8988T (cell line): ENCODE results near the gene CAPN9.

Experiments
- DNase-seq: peaks from one replicate; pipeline ENCODE4 v3.0.0; 2011

CAPN9 gene

GRCh38 chr1:230800891-230801840 lies 54.0 kb downstream of the CAPN9 start:
- no peak for DNase-seq

GRCh38 chr1:230804396-230804795 lies 57.2 kb downstream of the CAPN9 start:
- DNase-seq: no peak

- DNase-seq: no peak
Measured at GRCh38 chr1:230806552-230806951, 59.4 kb downstream of the CAPN9 start.

- DNase-seq: no peak
Measured at GRCh38 chr1:230807029-230807428, 59.8 kb downstream of the CAPN9 start.

- DNase-seq: no peak
Measured at GRCh38 chr1:230807561-230808280, 60.5 kb downstream of the CAPN9 start.

- no peak for DNase-seq
Measured at GRCh38 chr1:230808281-230808872, 61.2 kb downstream of the CAPN9 start.

- no peak for DNase-seq
Measured at GRCh38 chr1:230809256-230809990, 62.2 kb downstream of the CAPN9 start.

GRCh38 chr1:230812568-230812967 lies 65.4 kb downstream of the CAPN9 start:
- DNase-seq: no peak

- DNase-seq: no peak
Measured at GRCh38 chr1:230814949-230815692, 67.9 kb downstream of the CAPN9 start.

GRCh38 chr1:230816018-230816417 lies 68.8 kb downstream of the CAPN9 start:
- no peak for DNase-seq

- no peak for DNase-seq
Measured at GRCh38 chr1:230818367-230818766, 71.2 kb downstream of the CAPN9 start.

GRCh38 chr1:230818901-230819300 lies 71.7 kb downstream of the CAPN9 start:
- DNase-seq: no peak

GRCh38 chr1:230819976-230820375 lies 72.8 kb downstream of the CAPN9 start:
- no peak for DNase-seq

- DNase-seq: no peak
Measured at GRCh38 chr1:230820568-230820967, 73.4 kb downstream of the CAPN9 start.

GRCh38 chr1:230821346-230821745 lies 74.2 kb downstream of the CAPN9 start:
- DNase-seq: no peak

GRCh38 chr1:230822092-230822581 lies 74.9 kb downstream of the CAPN9 start:
- DNase-seq: no peak

- no peak for DNase-seq
Measured at GRCh38 chr1:230823426-230823825, 76.2 kb downstream of the CAPN9 start.

GRCh38 chr1:230823931-230824381 lies 76.8 kb downstream of the CAPN9 start:
- DNase-seq: no peak

- DNase-seq: no peak
Measured at GRCh38 chr1:230824551-230824918, 77.3 kb downstream of the CAPN9 start.

- no peak for DNase-seq
Measured at GRCh38 chr1:230824919-230825721, 77.9 kb downstream of the CAPN9 start.

GRCh38 chr1:230825761-230826160 lies 78.6 kb downstream of the CAPN9 start:
- no peak for DNase-seq
